Measurements from ENCODE around the gene PPIL1.

Gene PPIL1

DNA sequence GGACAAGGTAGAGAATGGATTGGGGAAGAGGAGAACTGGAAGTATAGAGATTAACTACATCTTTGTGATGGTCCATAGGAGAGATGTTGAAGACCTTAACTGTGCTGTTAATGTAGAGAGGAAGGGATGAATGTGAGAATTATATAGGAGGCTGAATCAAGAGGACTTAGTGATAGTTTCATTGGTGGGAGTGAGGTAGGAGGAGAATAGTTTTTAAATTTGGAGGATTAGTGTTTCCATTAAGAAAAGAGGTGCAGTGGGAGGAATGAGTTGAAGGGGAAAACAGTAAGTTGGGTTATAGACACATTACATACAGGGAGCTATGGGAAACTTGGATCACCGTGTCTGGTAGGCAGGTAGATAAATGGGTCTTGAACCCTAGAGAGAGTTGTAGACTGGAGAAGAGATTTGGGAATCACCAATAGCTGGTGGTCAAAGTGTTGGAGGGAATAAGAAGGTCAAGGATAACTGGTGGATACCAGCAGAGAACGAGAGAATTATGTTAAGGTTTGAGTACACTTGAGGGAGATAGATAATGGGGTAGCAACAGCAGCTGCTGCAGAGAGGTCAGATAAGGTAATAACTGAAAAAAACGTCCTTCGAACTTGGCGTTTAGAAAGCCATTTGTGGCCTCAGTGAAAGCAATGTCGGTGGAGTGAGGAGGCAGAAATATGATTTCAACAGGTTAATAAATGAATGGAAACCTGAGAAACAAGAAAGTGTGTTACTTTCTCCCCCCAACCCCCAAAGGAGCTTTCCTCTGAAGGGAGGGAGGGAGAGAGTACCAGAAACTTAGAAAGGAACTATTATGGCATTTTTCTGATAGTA lies 14.3 kb upstream of the PPIL1 start:
- DNase-seq (ENCODE audit: low spot score), result no peak

GRCh38 chr6:36888115-36888643 lies 13.6 kb upstream of the PPIL1 start:
- DNase-seq (ENCODE audit: low spot score), result no peak

GRCh38 chr6:36886950-36887618 lies 12.5 kb upstream of the PPIL1 start:
- DNase-seq (ENCODE audit: low spot score), result no peak

GRCh38 chr6:36885461-36886401 lies 11.1 kb upstream of the PPIL1 start, which contains the start of gene C6orf89:
C6orf89 (plus strand) TSS chr6:36885952; CDS start chr6:36899445, 13,493 bp downstream.
- DNase-seq (ENCODE audit: low spot score), result peak; percentile 98

GRCh38 chr6:36884610-36885009 lies 10.0 kb upstream of the PPIL1 start:
- no peak for DNase-seq (ENCODE audit: low spot score)

DNA sequence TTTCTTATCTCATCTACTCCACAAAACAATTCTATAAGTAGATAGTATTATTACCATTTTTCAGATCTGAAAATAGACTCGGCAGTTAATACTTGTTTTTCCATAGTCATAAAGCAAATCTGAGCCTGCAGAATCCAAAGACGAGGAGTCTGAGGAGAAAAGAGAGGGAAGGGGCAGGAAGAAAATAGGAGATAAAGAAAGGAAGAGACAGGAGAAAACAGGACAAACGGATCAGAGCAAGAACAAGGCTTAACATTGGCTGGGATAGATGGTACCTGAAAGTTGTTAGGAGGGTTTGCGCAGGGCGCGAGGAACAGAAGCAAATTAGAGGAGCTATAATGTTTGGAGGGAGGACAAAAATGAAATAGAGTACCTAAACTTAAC lies 639 bp upstream of the PPIL1 start:
- DNase-seq (ENCODE audit: low spot score), result no peak

DNA sequence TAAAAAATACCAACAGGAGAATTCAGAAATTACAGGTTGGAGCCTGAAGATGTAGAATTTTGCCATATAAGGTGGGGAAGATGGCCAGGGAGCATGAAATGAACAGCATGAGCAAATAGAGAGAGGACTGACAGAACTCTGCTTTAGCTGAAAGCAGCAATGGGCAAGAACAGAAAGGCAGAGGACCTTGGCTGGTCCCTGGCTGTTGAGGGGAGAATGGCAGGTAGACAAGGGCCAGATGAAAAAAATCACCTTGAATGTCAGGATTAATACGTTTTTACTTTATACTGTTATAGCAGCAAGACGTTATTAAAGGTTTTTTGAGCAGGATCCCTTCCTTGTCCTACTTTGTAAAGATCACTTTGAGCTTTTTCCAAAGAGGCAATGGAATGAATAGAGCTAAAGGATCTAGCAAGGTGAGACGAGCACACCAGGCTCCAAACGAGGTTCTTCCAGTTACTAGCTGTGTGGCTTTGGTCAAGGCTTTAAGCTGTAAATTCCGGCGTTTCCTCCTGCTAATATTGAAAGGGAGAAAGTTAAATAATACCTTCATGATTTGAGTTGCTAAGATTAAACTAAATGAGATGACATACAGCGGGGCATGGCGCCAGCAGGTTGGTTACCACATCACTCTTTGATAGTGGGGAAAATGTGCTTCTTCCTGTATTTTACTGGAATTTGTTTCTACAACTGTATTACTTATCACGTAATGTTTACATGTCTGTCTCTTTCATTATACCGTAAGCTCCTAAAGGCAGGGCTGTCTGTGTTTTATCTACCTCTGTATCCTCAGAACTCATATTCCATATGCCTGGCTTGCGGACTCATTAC lies 776 bp downstream of the PPIL1 start:
- peak; percentile 4 for DNase-seq (ENCODE audit: low spot score)

GRCh38 chr6:36873115-36873514 lies 1.5 kb downstream of the PPIL1 start:
- no peak for DNase-seq (ENCODE audit: low spot score)

DNA sequence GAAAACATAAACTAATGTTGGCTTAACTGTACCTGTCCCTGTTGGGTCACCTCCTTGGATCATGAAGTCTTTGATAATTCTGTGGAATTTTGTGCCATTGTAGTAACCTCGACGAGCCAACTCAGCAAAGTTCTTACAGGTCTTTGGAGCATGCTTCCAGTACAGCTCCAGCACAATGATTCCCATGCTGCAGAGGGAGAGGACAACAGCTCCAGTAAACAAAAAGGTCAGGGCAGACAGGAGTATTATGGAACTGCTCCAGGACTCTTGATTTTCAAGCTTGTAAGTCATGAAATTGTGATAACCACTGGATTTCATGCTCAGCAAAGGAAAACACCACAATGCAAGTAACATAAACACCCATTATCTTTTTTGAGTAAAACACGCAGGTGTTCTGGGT lies 2.9 kb downstream of the PPIL1 start:
- DNase-seq (ENCODE audit: low spot score), result no peak

- no peak for DNase-seq (ENCODE audit: low spot score)
These were observed 7.0 kb downstream of the PPIL1 start for GRCh38 chr6:36867471-36868224.

DNA sequence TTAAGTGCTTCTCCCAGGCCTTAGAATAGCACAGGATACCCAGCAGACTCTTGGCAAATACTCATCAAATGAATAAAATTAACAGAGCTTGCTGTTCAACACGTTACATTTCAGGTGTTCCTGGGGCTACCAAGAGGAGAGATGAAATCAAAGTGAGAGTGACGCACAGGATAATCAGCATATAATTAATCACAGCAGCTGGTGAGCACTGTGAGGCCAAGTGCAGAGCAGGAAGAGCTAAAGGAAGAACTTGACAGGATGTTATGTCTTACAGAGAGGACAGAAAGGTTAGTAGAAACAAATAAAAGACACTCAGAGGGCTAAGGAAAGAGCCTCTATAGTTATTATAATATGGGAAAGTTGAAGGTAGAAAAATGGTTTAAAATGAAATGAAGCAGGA lies 8.8 kb downstream of the PPIL1 start:
- DNase-seq (ENCODE audit: low spot score), result no peak

GRCh38 chr6:36863670-36864540 lies 10.7 kb downstream of the PPIL1 start:
- DNase-seq (ENCODE audit: low spot score), result no peak

GRCh38 chr6:36862848-36863382 lies 11.7 kb downstream of the PPIL1 start:
- no peak for DNase-seq (ENCODE audit: low spot score)

DNA sequence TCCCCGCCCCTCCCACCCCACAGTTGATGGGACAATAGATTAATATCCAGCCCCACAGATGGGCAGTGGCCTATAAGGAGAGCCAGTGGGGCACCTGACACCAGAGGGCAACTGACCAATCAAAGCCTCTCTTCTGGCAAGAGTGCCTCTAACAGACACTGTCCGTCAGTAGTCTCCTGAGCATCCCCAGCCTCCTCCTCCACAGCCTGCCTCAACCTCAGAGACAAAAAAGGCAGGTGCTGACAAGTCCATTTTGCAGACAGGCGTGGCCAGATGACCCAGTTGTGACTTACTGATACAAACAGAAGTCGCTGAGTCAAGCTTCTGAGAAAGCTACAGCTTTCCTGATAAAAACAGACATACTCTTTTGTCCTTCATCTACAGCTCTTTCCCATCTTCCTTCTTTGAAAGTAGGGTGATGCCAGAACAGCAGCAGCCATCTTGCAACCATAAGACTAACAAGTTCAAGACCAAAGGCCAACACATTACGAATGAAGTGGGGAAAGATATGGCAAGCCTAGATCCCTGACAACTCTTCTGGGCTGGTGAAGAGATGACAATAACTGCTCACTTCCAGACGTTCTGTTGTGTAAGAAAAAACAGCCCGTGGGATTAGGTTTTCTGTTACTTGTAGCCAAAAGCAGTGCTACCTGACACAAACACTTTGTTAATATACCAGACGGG lies 12.3 kb downstream of the PPIL1 start:
- peak; percentile 8 for DNase-seq (ENCODE audit: low spot score)

GRCh38 chr6:36860126-36860525 lies 14.5 kb downstream of the PPIL1 start:
- DNase-seq (ENCODE audit: low spot score), result no peak

DNA sequence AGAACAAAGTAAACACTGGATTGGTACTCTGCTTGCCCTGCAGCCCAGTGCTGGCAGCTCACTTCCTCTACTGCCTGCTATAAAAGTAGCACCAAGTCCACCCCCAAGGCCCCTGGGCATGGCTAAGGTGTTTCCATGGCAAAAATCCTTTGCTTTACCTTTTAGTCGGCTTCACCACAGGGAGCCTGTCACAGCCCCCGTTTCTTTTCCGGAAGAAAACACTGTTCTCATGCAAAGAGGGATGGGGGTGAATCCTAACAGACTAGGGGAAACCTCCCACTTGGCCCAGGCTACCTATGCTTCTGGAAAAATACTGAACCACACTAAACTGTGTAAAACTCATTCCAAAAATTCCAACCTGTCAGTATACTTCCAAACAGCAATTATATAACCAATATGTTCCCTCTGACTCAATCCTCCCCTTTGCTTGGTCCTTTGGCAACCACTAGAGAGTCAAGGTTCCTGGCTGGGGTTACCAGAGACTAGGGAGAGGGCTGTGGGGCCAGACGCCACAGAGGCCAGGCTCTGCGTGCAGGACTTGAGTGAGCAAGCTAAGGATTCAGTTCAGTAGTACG lies 16.1 kb downstream of the PPIL1 start:
- DNase-seq (ENCODE audit: low spot score), result no peak

DNA sequence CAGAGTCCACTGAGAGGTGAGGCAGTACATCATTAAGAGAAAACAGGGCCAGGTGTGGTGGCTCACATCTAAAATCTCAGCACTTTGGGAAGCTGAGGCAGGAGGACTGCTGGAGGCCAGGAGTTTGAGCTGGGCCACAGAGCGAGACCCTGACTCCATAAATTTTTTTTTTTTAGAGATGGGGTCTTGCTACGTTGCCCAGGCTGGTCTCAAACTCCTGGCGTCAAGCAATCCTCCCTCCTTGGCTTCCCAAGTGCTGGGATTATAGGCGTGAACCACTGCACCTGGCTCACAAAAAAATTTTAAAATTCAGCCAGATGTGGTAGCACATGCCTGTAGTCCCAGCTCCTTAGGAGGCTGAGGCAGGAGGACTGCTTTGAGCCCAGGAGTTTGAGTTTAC lies 17.3 kb downstream of the PPIL1 start:
- no peak for DNase-seq (ENCODE audit: low spot score)

GRCh38 chr6:36856277-36856676 lies 18.3 kb downstream of the PPIL1 start:
- no peak for DNase-seq (ENCODE audit: low spot score)
